ENCODE data around the gene DDX39B. TPM values are rescaled to one million over a fixed set of nuclear protein-coding genes. Genes with fewer than 3 reads are reported as not detected.

The DDX39B gene
- total RNA-seq, 1 donor from 2014 or later, result 431 TPM

DNA sequence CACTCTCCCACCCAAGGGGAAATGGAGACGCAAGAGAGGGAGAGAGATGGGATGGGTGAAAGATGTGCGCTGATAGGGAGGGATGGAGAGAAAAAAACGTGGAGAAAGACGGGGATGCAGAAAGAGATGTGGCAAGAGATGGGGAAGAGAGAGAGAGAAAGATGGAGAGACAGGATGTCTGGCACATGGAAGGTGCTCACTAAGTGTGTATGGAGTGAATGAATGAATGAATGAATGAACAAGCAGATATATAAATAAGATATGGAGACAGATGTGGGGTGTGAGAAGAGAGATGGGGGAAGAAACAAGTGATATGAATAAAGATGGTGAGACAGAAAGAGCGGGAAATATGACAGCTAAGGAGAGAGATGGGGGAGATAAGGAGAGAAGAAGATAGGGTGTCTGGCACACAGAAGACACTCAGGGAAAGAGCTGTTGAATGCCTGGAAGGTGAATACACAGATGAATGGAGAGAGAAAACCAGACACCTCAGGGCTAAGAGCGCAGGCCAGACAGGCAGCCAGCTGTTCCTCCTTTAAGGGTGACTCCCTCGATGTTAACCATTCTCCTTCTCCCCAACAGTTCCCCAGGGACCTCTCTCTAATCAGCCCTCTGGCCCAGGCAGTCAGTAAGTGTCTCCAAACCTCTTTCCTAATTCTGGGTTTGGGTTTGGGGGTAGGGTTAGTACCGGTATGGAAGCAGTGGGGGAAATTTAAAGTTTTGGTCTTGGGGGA lies 34.3 kb upstream of the DDX39B start:
- intact Hi-C loops (cut with micrococcal nuclease), result loop anchor here (2.0 kb wide), 1 partner anchor 17 kb away; no protein-coding TSS in a partner anchor

GRCh38 chr6:31575335-31575901 lies 33.6 kb upstream of the DDX39B start, which contains the start of gene TNF:
Gene TNF (plus strand): TSS chr6:31575565. CDS start chr6:31575742, 177 bp downstream.
- intact Hi-C loops (cut with micrococcal nuclease), result loop anchor here (2.0 kb wide), 1 partner anchor 17 kb away; no protein-coding TSS in a partner anchor

DNA sequence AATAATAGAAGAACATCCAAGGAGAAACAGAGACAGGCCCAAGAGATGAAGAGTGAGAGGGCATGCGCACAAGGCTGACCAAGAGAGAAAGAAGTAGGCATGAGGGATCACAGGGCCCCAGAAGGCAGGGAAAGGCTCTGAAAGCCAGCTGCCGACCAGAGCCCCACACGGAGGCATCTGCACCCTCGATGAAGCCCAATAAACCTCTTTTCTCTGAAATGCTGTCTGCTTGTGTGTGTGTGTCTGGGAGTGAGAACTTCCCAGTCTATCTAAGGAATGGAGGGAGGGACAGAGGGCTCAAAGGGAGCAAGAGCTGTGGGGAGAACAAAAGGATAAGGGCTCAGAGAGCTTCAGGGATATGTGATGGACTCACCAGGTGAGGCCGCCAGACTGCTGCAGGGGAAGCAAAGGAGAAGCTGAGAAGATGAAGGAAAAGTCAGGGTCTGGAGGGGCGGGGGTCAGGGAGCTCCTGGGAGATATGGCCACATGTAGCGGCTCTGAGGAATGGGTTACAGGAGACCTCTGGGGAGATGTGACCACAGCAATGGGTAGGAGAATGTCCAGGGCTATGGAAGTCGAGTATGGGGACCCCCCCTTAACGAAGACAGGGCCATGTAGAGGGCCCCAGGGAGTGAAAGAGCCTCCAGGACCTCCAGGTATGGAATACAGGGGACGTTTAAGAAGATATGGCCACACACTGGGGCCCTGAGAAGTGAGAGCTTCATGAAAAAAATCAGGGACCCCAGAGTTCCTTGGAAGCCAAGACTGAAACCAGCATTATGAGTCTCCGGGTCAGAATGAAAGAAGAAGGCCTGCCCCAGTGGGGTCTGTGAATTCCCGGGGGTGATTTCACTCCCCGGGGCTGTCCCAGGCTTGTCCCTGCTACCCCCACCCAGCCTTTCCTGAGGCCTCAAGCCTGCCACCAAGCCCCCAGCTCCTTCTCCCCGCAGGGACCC lies 32.6 kb upstream of the DDX39B start:
- intact Hi-C loops (cut with micrococcal nuclease), result loop anchor here (2.0 kb wide), 1 partner anchor 16 kb away; no protein-coding TSS in a partner anchor

GRCh38 chr6:31573239-31574105 lies 31.7 kb upstream of the DDX39B start:
- intact Hi-C loops (cut with micrococcal nuclease), result loop anchor here (2.0 kb wide), 1 partner anchor 15 kb away; no protein-coding TSS in a partner anchor

GRCh38 chr6:31572041-31572911 lies 30.5 kb upstream of the DDX39B start, which contains the start of gene LTA:
Gene LTA (plus strand): TSS chr6:31572289. CDS start chr6:31572743, 454 bp downstream.
- intact Hi-C loops (cut with micrococcal nuclease), result no loop called here

DNA sequence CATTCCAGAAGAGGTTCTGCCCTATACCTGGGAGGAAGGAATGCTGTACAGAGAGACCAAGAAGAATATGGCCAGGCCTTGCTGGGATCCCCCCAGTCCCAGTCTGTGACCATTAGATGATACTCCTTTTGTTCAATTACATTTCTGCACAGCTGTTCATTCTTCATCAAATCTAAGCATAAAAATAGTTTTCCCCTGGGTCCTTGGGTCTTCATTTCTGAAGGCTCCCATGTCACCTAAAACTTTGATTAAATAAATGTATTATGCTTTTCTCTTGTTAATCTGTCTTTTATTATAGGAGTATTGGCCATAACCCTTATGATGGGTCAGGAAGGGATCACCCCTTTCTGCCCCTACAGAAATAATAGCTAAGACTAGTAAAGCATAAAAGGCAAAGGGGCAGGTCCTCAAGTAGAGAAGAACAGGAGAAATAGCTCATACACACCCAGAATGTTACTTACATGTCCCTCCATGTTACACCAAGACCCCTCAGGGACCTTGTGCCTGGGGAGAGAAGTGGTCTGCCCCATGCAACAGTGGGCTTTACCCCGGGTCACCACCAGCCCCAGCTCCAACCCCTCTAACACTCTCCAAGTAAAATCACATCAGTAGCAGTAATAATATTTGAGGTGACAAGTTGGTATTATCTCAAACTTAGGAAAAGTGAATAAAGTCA lies 28.2 kb upstream of the DDX39B start:
- intact Hi-C loops (cut with micrococcal nuclease), result loop anchor here (2.0 kb wide), 2 partner anchors 13 to 23 kb away; partner anchors contain the start of genes ATP6V1G2, LTB and NFKBIL1

- intact Hi-C loops (cut with micrococcal nuclease), result loop anchor here (1.0 to 2.0 kb wide), 3 partner anchors 8 to 22 kb away; partner anchors contain the start of genes ATP6V1G2, LTB and NFKBIL1
These were observed 26.7 kb upstream of the DDX39B start for GRCh38 chr6:31568537-31568961.

GRCh38 chr6:31567531-31568370 lies 25.9 kb upstream of the DDX39B start:
- intact Hi-C loops (cut with micrococcal nuclease), result loop anchor here (1.0 to 2.0 kb wide), 3 partner anchors 7 to 21 kb away; partner anchors contain the start of genes ATP6V1G2, LTB and NFKBIL1

DNA sequence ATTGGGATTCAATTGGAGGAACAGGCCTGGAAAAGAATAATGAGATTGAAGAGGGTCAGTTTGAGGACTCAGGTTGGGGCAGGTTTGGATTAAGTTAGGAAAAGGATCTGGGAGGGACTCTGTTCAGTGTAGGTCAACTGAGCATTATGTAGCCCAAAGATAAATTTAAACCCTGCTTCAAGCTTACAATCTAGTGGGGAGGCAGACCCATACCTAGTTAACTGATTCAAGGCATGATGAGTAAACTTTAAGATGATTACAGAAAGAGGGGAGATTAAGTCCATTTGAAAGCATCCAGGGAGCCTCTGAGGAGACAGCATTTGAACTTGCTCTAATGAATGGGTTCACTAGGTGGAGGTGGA lies 18.9 kb upstream of the DDX39B start:
- intact Hi-C loops (cut with micrococcal nuclease), result loop anchor here (1.0 kb wide), 1 partner anchor 8 kb away; no protein-coding TSS in a partner anchor

GRCh38 chr6:31559958-31560696 lies 18.3 kb upstream of the DDX39B start:
- intact Hi-C loops (cut with micrococcal nuclease), result loop anchor here (1.0 to 2.0 kb wide), 2 partner anchors 8 to 15 kb away; partner anchors contain the start of gene TNF

DNA sequence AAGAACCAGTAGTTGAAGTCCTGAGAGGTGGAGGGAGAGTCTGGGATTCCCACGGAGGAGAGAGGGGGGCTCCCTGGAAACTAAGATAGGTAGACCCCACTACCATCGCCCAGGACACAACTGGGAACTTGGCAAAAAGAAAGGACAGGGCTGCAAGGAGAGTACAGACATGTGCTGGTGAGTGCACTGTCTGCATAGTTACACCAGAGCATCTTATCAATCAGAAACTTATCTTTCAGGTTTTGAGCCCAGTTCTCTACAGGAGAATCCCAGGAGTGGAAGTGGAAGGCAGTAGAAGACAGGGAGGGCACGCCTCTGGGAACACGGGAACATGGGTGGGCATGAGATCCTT lies 17.8 kb upstream of the DDX39B start:
- intact Hi-C loops (cut with micrococcal nuclease), result loop anchor here (2.0 kb wide), 1 partner anchor 15 kb away; the partner anchor contains the start of gene TNF

DNA sequence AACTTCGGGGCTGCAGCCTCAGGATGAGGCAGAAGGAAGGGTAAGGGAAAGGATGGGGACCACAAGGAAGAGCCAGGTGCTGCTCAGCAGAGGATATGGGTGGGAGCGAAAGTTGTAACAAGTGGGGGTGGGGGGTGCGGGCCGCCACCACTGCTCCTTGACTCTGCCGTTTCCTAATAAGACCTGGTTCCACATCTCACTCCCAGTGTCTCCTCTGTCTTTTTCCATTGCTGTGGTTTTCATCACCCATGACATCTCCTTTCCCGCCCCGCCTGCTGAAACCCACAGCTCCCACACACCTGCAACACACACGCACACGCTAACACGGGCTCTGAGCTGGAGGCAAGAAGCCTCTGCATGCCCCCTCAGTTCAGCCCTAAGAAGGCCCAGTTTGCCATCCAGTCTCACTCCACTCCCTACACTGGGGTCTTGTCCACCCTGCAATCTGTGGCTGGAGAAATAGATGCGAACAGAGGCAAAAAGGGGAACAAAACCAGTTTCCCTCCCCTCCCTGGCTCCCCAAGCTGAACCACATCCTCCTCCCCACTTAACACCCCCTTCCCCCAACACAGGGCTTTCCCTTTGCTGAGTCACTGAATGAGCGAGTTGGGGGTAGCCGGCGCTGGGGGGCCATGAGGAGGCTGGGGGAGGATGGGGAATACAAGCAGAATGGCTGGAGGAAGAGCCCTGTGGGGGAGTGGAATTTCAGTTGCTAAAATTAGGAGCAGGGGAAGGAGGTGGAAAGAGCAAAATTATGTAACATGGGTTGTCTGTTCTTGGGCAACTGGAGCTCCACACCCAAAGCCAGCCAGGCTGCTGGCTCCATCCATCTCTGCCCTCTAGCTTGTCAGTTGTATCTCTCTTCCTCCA lies 17.1 kb upstream of the DDX39B start:
- intact Hi-C loops (cut with micrococcal nuclease), result loop anchor here (2.0 kb wide), 1 partner anchor 16 kb away; the partner anchor contains the start of gene TNF

- intact Hi-C loops (cut with micrococcal nuclease), result loop anchor here (2.0 kb wide), 1 partner anchor 17 kb away; the partner anchor contains the start of gene TNF
These were observed 16.5 kb upstream of the DDX39B start for GRCh38 chr6:31558318-31558625.

GRCh38 chr6:31557443-31558317 lies 15.9 kb upstream of the DDX39B start:
- intact Hi-C loops (cut with micrococcal nuclease), result loop anchor here (2.0 kb wide), 1 partner anchor 17 kb away; the partner anchor contains the start of gene TNF

DNA sequence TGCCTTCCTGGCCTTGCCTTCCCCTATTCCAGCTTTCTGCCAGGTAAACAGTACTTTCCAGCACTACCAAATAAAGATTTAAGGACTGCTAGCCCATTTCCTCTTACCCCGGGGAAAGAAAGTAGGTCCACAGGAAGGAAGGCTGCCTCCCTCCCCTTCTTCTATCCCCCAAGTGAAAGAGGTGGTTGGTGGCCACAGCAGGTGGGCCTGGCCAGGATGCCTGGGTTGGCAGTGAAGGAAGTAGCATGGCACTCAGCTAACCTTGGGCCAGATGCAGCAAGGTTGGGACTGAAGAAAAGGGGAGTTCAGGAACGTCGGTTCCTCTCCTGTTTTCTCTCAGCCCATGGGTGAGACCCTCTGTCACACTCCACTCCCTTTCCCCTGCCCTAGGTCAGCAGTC lies 14.5 kb upstream of the DDX39B start:
- intact Hi-C loops (cut with micrococcal nuclease), result no loop called here

All from T-helper 2 cell treated with Interferon-gamma antibody and Interleukin-4, amounts not matched to agents 100 ng/mL and 5 ng/mL, for 36 hours (primary cell).